Measurements from ENCODE around the gene DNTTIP2. TPM values are rescaled to one million over a fixed set of nuclear protein-coding genes. Genes with fewer than 3 reads are reported as not detected.
"Not testable (repeated sequence)": the region's sequence is repeated elsewhere in the genome, so short reads cannot be mapped to it uniquely, and the experiment has no call there.

Gene DNTTIP2
- total RNA-seq, 4 donors from 2014 or later = 15.7 to 52.8 (median 37.4) TPM

GRCh38 chr1:93874025-93874651, 4.9 kb downstream of the DNTTIP2 start:
- DNase-seq = no peak
- no peaks in the 10 kb centered on the region for H3K9me3 ChIP-seq
- H3K27ac ChIP-seq = no peak overlapping the region
- TF ChIP-seq POLR2A (IDR thresholded peaks at IDR 0.05) (no peak), CTCF (IDR thresholded peaks at IDR 0.05) (peak in 4 of 6 experiments; percentile 51 to 61 (median 55))
- peaks cover 0 to 26% (median 10%) of the 10 kb centered on the region in 4 donors for H3K4me1 ChIP-seq
- peaks cover 0 to 82% (median 5%) of the 10 kb centered on the region in 3 donors for H3K36me3 ChIP-seq
- H3K27me3 ChIP-seq = no peaks in the 10 kb centered on the region
- H3K4me3 ChIP-seq = no peak overlapping the region

GRCh38 chr1:93871366-93871765, 7.6 kb downstream of the DNTTIP2 start:
- no peaks in the 10 kb centered on the region for H3K27me3 ChIP-seq
- no peaks in the 10 kb centered on the region for H3K9me3 ChIP-seq
- DNase-seq = no peak
- H3K4me3 ChIP-seq = no peak overlapping the region
- no peak overlapping the region for H3K27ac ChIP-seq
- peaks cover 0 to 5% (median 2%) of the 10 kb centered on the region in 4 donors for H3K4me1 ChIP-seq
- H3K36me3 ChIP-seq = peaks cover 0 to 78% (median 5%) of the 10 kb centered on the region in 3 donors
- TF ChIP-seq CTCF (IDR thresholded peaks at IDR 0.05) (no peak), POLR2A (IDR thresholded peaks at IDR 0.05) (no peak)

GRCh38 chr1:93869653-93870052, 9.4 kb downstream of the DNTTIP2 start:
- Histone ChIP-seq H3K9me3 (no peaks in the 10 kb centered on the region), H3K27ac (no peak overlapping the region), H3K36me3 (peaks cover 0 to 61% (median 5%) of the 10 kb centered on the region in 3 donors), H3K27me3 (no peaks in the 10 kb centered on the region), H3K4me1 (no peaks in the 10 kb centered on the region), H3K4me3 (no peak overlapping the region)
- TF ChIP-seq POLR2A (IDR thresholded peaks at IDR 0.05) (no peak), CTCF (IDR thresholded peaks at IDR 0.05) (no peak)
- no peak for DNase-seq

GRCh38 chr1:93868492-93868891, 10.5 kb downstream of the DNTTIP2 start:
- not testable (repeated sequence) for H3K27ac ChIP-seq, H3K27me3 ChIP-seq, DNase-seq, H3K4me1 ChIP-seq, H3K4me3 ChIP-seq, H3K9me3 ChIP-seq
- H3K36me3 ChIP-seq = peaks cover 0 to 49% (median 5%) of the 10 kb centered on the region in 3 donors

- DNase-seq = no peak
- TF ChIP-seq POLR2A (IDR thresholded peaks at IDR 0.05) (no peak), CTCF (IDR thresholded peaks at IDR 0.05) (no peak)
- Histone ChIP-seq H3K27ac (no peak overlapping the region), H3K27me3 (no peaks in the 10 kb centered on the region), H3K9me3 (no peaks in the 10 kb centered on the region), H3K36me3 (peaks cover 0 to 19% (median 0%) of the 10 kb centered on the region in 3 donors), H3K4me3 (no peak overlapping the region), H3K4me1 (no peaks in the 10 kb centered on the region)
These were observed 13.8 kb downstream of the DNTTIP2 start for GRCh38 chr1:93865253-93865652.

GRCh38 chr1:93864175-93864574, 14.8 kb downstream of the DNTTIP2 start:
- DNase-seq = no peak
- H3K27ac ChIP-seq = no peak overlapping the region
- H3K9me3 ChIP-seq = no peaks in the 10 kb centered on the region
- no peak overlapping the region for H3K4me3 ChIP-seq
- peaks cover 0 to 8% (median 0%) of the 10 kb centered on the region in 3 donors for H3K36me3 ChIP-seq
- H3K27me3 ChIP-seq = no peaks in the 10 kb centered on the region
- TF ChIP-seq POLR2A (IDR thresholded peaks at IDR 0.05) = no peak
- TF ChIP-seq CTCF (IDR thresholded peaks at IDR 0.05) = no peak
- no peaks in the 10 kb centered on the region for H3K4me1 ChIP-seq

- not testable (repeated sequence) for H3K9me3 ChIP-seq, H3K27ac ChIP-seq, DNase-seq, H3K4me3 ChIP-seq, H3K36me3 ChIP-seq, H3K4me1 ChIP-seq, H3K27me3 ChIP-seq
These were observed 21.4 kb downstream of the DNTTIP2 start for GRCh38 chr1:93857653-93858052.

- not testable (repeated sequence) for H3K4me3 ChIP-seq, H3K36me3 ChIP-seq, H3K27ac ChIP-seq, DNase-seq, H3K4me1 ChIP-seq, H3K27me3 ChIP-seq, H3K9me3 ChIP-seq
These were observed 23.0 kb downstream of the DNTTIP2 start for GRCh38 chr1:93855983-93856382.

All from Peyer's patch (tissue), 4 donors.